Esophagus squamous epithelium (tissue), 5 donors: Measurements from ENCODE around the gene SMTNL2. TPM values are rescaled to one million over a fixed set of nuclear protein-coding genes. Genes with fewer than 3 reads are reported as not detected.
"Not testable (repeated sequence)": the region's sequence is repeated elsewhere in the genome, so short reads cannot be mapped to it uniquely, and the experiment has no call there.

ENCODE experiments used
- DNase-seq: peaks from one replicate; lab custom pipeline; 2025; lab: John Stamatoyannopoulos, UW
- H3K27ac ChIP-seq, 4 donors: fragments of 200-600 bp; sonication (generic); one replicate each; pipeline ENCODE4 v1.5.1; 2016 to 2019; ENCODE audit warnings: mild to moderate bottlenecking in 1 of 4
- H3K27me3 ChIP-seq, 4 donors: fragments of 200-600 bp; sonication (generic); 1 replicate in 3 of 4; 2 replicates in 1 of 4; pipeline versions ENCODE4 v1.5.1 to v1.6.0; 2017 to 2021; ENCODE audit warnings: antibody characterized with exemption in 1 of 4
- H3K36me3 ChIP-seq, 3 donors: fragments of 200-600 bp; sonication (generic); one replicate each; pipeline ENCODE4 v1.5.1; 2016 to 2019
- H3K4me1 ChIP-seq, 3 donors: fragments of 200-600 bp; sonication (generic); one replicate each; pipeline ENCODE4 v1.5.1; 2017 to 2019
- H3K4me3 ChIP-seq, 4 donors: fragments of 200-600 bp; sonication (generic); 1 replicate in 3 of 4; 2 replicates in 1 of 4; pipeline ENCODE4 v1.5.1; 2016 to 2019; ENCODE audit warnings: mild to moderate bottlenecking in 2 of 4, moderate library complexity in 1 of 4
- H3K9me3 ChIP-seq, 3 donors: fragments of 200-600 bp; sonication (generic); one replicate each; pipeline ENCODE4 v1.5.1; 2016 to 2019
- CTCF ChIP-seq, 6 experiments: fragments of 450-650 bp in 4 of 6; fragments of 200-600 bp in 2 of 6; sonication (generic) in 2 of 6; IDR thresholded peaks; one replicate each; pipeline ENCODE4 v1.5.1; 2016 to 2019; ENCODE audit warnings: antibody characterized with exemption in 6 of 6, mild to moderate bottlenecking in 4 of 6, moderate library complexity in 4 of 6
- POLR2A ChIP-seq, 4 donors: fragments of 450-650 bp; IDR thresholded peaks; one replicate each; pipeline ENCODE4 v1.6.1; 2017; ENCODE audit warnings: antibody characterized with exemption in 4 of 4, mild to moderate bottlenecking in 4 of 4, moderate library complexity in 3 of 4
- WGBS, 2 donors: methylation state at CpG; one replicate each; pipeline ENCODE4 v1.1.5; 2018; 5-methylcytosine and 5-hydroxymethylcytosine counted together
- intact Hi-C: fragments of 100-400 bp; cut with DNase I; formaldehyde crosslinking; loops from one replicate; pipeline ENCODE4 v1.15.0; 2022
- total RNA-seq, 4 donors: library from RNA; depleted of rRNA; stranded (reverse); fragments of >200 nt; gene quantifications; one replicate each; pipeline ENCODE4 v1.1.0, GENCODE V29; 2016
- donor health status: DM: yes; HTN: yes; CAD: no.

SMTNL2 gene
- total RNA-seq, 4 donors from 2014 or later: 0.41 to 0.76 (median 0.69) TPM

- peaks cover 0 to 27% (median 0%) of the 10 kb centered on the region in 4 donors for H3K27me3 ChIP-seq
- no peak for TF ChIP-seq POLR2A (IDR thresholded peaks at IDR 0.05)
- TF ChIP-seq CTCF (IDR thresholded peaks at IDR 0.05): no peak
- H3K4me1 ChIP-seq: peaks cover 0 to 45% (median 20%) of the 10 kb centered on the region in 3 donors
- intact Hi-C loops: no loop called here
- DNase-seq: no peak
- peak overlapping the region; percentile 65 to 93 (median 82) for H3K27ac ChIP-seq
- H3K9me3 ChIP-seq: no peaks in the 10 kb centered on the region
- WGBS, 2 donors: 20 to 28% methylated on average over 1 to 4 of the region's 25 CpGs
- H3K36me3 ChIP-seq: no peaks in the 10 kb centered on the region
- peak overlapping the region in 1 of 4 donors; percentile 43 for H3K4me3 ChIP-seq
These were observed 15.4 kb downstream of the SMTNL2 start for GRCh38 chr17:4599505-4600281.

GRCh38 chr17:4600563-4600962, 16.2 kb downstream of the SMTNL2 start:
- TF ChIP-seq CTCF (IDR thresholded peaks at IDR 0.05) (no peak), POLR2A (IDR thresholded peaks at IDR 0.05) (no peak)
- intact Hi-C loops: no loop called here
- Histone ChIP-seq H3K27me3 (peaks cover 0 to 23% (median 0%) of the 10 kb centered on the region in 4 donors), H3K27ac (peak overlapping the region; percentile 56 to 93 (median 82)), H3K4me3 (no peak overlapping the region), H3K4me1 (peaks cover 2 to 45% (median 23%) of the 10 kb centered on the region in 3 donors), H3K36me3 (no peaks in the 10 kb centered on the region), H3K9me3 (no peaks in the 10 kb centered on the region)
- DNase-seq: no peak
- 17 to 46% methylated on average over 1 to 3 of the region's 13 CpGs for WGBS, 2 donors

- Histone ChIP-seq H3K9me3 (no peaks in the 10 kb centered on the region), H3K27ac (peak overlapping the region in 3 of 4 donors; percentile 78 to 93 (median 87)), H3K27me3 (peaks cover 0 to 23% (median 0%) of the 10 kb centered on the region in 4 donors), H3K4me3 (no peak overlapping the region), H3K36me3 (no peaks in the 10 kb centered on the region), H3K4me1 (peaks cover 4 to 53% (median 23%) of the 10 kb centered on the region in 3 donors)
- 89 to 91% methylated on average over 4 of the region's 4 CpGs for WGBS, 2 donors
- intact Hi-C loops: no loop called here
- TF ChIP-seq CTCF (IDR thresholded peaks at IDR 0.05) (no peak), POLR2A (IDR thresholded peaks at IDR 0.05) (no peak)
- no peak for DNase-seq
These were observed 17.0 kb downstream of the SMTNL2 start for GRCh38 chr17:4601326-4601725.

- WGBS, 2 donors: 68 to 84% methylated on average over 3 of the region's 5 CpGs
- Histone ChIP-seq H3K27ac (no peak overlapping the region), H3K36me3 (no peaks in the 10 kb centered on the region), H3K9me3 (no peaks in the 10 kb centered on the region), H3K4me3 (no peak overlapping the region), H3K4me1 (peaks cover 4 to 60% (median 27%) of the 10 kb centered on the region in 3 donors), H3K27me3 (peaks cover 0 to 23% (median 0%) of the 10 kb centered on the region in 4 donors)
- intact Hi-C loops: no loop called here
- TF ChIP-seq CTCF (IDR thresholded peaks at IDR 0.05) (no peak), POLR2A (IDR thresholded peaks at IDR 0.05) (no peak)
- DNase-seq: no peak
These were observed 17.7 kb downstream of the SMTNL2 start for GRCh38 chr17:4602041-4602440.

GRCh38 chr17:4604111-4604644, 19.8 kb downstream of the SMTNL2 start:
- H3K4me3 ChIP-seq: no peak overlapping the region
- H3K27ac ChIP-seq: peak overlapping the region; percentile 2 to 82 (median 80)
- 30 to 38% methylated on average over 10 to 11 of the region's 18 CpGs for whole genome bisulfite sequencing, 2 donors
- peaks cover 4 to 67% (median 37%) of the 10 kb centered on the region in 3 donors for H3K4me1 ChIP-seq
- intact Hi-C loops: no loop called here
- H3K9me3 ChIP-seq: no peaks in the 10 kb centered on the region
- no peak for DNase-seq
- peaks cover 0 to 21% (median 0%) of the 10 kb centered on the region in 4 donors for H3K27me3 ChIP-seq
- no peak for TF ChIP-seq POLR2A (IDR thresholded peaks at IDR 0.05)
- no peak for TF ChIP-seq CTCF (IDR thresholded peaks at IDR 0.05)
- no peaks in the 10 kb centered on the region for H3K36me3 ChIP-seq

- DNase-seq, H3K9me3 ChIP-seq, intact Hi-C loops, H3K36me3 ChIP-seq, H3K4me3 ChIP-seq: not testable (repeated sequence)
- H3K27me3 ChIP-seq: peaks cover 0 to 18% (median 0%) of the 10 kb centered on the region in 4 donors
- H3K4me1 ChIP-seq: peaks cover 4 to 62% (median 36%) of the 10 kb centered on the region in 3 donors
- H3K27ac ChIP-seq: peak overlapping the region; percentile 2 to 82 (median 80)
- WGBS, 2 donors: 51 to 87% methylated on average over 11 of the region's 11 CpGs
These were observed 20.4 kb downstream of the SMTNL2 start for GRCh38 chr17:4604736-4605135.
